Thymus (tissue), 11 donors: ENCODE measurements around the gene ITGAV. TPM values are rescaled to one million over a fixed set of nuclear protein-coding genes. Genes with fewer than 3 reads are reported as not detected.

Experiments
- DNase-seq, 9 donors: peaks; one replicate each; pipeline ENCODE4 v3.0.0-alpha.2; 2013; ENCODE audit warnings: low spot score in 9 of 9, low read depth in 6 of 9, missing footprints in 1 of 9
- H3K27ac ChIP-seq, 2 donors: one replicate each; pipeline ENCODE4 v1.5.1; 2013; ENCODE audit warnings: control low read depth in 1 of 2, low read depth in 1 of 2, low read length in 1 of 2, mild to moderate bottlenecking in 1 of 2, moderate library complexity in 1 of 2
- H3K27me3 ChIP-seq, 2 donors: one replicate each; pipeline ENCODE4 v1.5.1; 2013; ENCODE audit warnings: low read length in 1 of 2; ENCODE audit not compliant: control insufficient read depth in 2 of 2, insufficient read depth in 1 of 2
- H3K36me3 ChIP-seq, 2 donors: one replicate each; pipeline ENCODE4 v1.5.1; 2013; ENCODE audit warnings: low read length in 1 of 2, mild to moderate bottlenecking in 1 of 2, moderate library complexity in 1 of 2; ENCODE audit not compliant: control insufficient read depth in 2 of 2, insufficient read depth in 2 of 2
- H3K4me1 ChIP-seq, 2 donors: one replicate each; pipeline ENCODE4 v1.5.1; 2013; ENCODE audit warnings: low read length in 2 of 2; ENCODE audit not compliant: control insufficient read depth in 2 of 2, insufficient read depth in 2 of 2
- H3K4me3 ChIP-seq, 2 donors: one replicate each; pipeline ENCODE4 v1.5.1; 2013; ENCODE audit warnings: low read length in 2 of 2, control low read depth in 1 of 2, mild to moderate bottlenecking in 1 of 2
- H3K9me3 ChIP-seq, 2 donors: one replicate each; pipeline ENCODE4 v1.5.1; 2013; ENCODE audit warnings: low read length in 1 of 2, mild to moderate bottlenecking in 1 of 2; ENCODE audit not compliant: control insufficient read depth in 2 of 2, insufficient read depth in 1 of 2
- WGBS: extraction: QIAGEN DNeasy Blood & Tissue Kit; methylation state at CpG from one replicate; pipeline ENCODE4 v1.1.7; 2013; 5-methylcytosine and 5-hydroxymethylcytosine counted together
- polyA plus RNA-seq: library from polyadenylated mRNA; stranded (reverse); fragments of 200-250 nt; gene quantifications from one replicate; pipeline ENCODE4 v1.2.3, GENCODE V29; 2013
- total RNA-seq: library from RNA; stranded (reverse); fragments of 120-200 nt; gene quantifications from one replicate; pipeline ENCODE4 v1.2.4, GENCODE V29; 2013
- donor health status: healthy.

Gene ITGAV
- total and polyA plus RNA-seq, 2 donors: 23.9 to 44.6 TPM

- H3K4me1 ChIP-seq: no peaks in the 10 kb centered on the region
- no peaks in the 10 kb centered on the region for H3K9me3 ChIP-seq
- H3K36me3 ChIP-seq: peaks cover 0 to 20% of the 10 kb centered on the region in 2 donors
- no peak for DNase-seq
- H3K27me3 ChIP-seq: no peaks in the 10 kb centered on the region
- WGBS: 98% methylated on average over 5 of the region's 5 CpGs
- no peak overlapping the region for H3K4me3 ChIP-seq
- H3K27ac ChIP-seq: no peak overlapping the region
Measured at GRCh38 chr2:186664385-186665043, 74.7 kb downstream of the ITGAV start.

- no peak for DNase-seq
- peaks cover 11 to 43% of the 10 kb centered on the region in 2 donors for H3K36me3 ChIP-seq
- WGBS: 98% methylated on average over 1 of the region's 1 CpG
- H3K27ac ChIP-seq: no peak overlapping the region
- no peaks in the 10 kb centered on the region for H3K27me3 ChIP-seq
- no peaks in the 10 kb centered on the region for H3K9me3 ChIP-seq
- no peaks in the 10 kb centered on the region for H3K4me1 ChIP-seq
- H3K4me3 ChIP-seq: no peak overlapping the region
Measured at GRCh38 chr2:186669146-186669545, 79.3 kb downstream of the ITGAV start.

GRCh38 chr2:186670831-186671230 is 81.0 kb downstream of the ITGAV start:
- WGBS: 98% methylated on average over 2 of the region's 2 CpGs
- peaks cover 11 to 36% of the 10 kb centered on the region in 2 donors for H3K36me3 ChIP-seq
- DNase-seq: no peak
- H3K27ac ChIP-seq: no peak overlapping the region
- H3K9me3 ChIP-seq: no peaks in the 10 kb centered on the region
- no peak overlapping the region for H3K4me3 ChIP-seq
- H3K4me1 ChIP-seq: no peaks in the 10 kb centered on the region
- H3K27me3 ChIP-seq: no peaks in the 10 kb centered on the region

- Histone ChIP-seq H3K27me3 (no peaks in the 10 kb centered on the region), H3K9me3 (no peaks in the 10 kb centered on the region), H3K27ac (no peak overlapping the region), H3K4me3 (no peak overlapping the region), H3K4me1 (no peaks in the 10 kb centered on the region), H3K36me3 (peaks cover 9 to 21% of the 10 kb centered on the region in 2 donors)
- DNase-seq: no peak
- 96% methylated on average over 1 of the region's 1 CpG for whole genome bisulfite sequencing
Measured at GRCh38 chr2:186675380-186675779, 85.5 kb downstream of the ITGAV start.

- no peaks in the 10 kb centered on the region for H3K9me3 ChIP-seq
- no peaks in the 10 kb centered on the region for H3K27me3 ChIP-seq
- no peak for DNase-seq
- no peak overlapping the region for H3K4me3 ChIP-seq
- no peaks in the 10 kb centered on the region for H3K36me3 ChIP-seq
- no peaks in the 10 kb centered on the region for H3K4me1 ChIP-seq
- 97% methylated on average over 4 of the region's 4 CpGs for WGBS
- no peak overlapping the region for H3K27ac ChIP-seq
Measured at GRCh38 chr2:186683341-186683740, 93.5 kb downstream of the ITGAV start.

- no peak overlapping the region for H3K27ac ChIP-seq
- H3K4me3 ChIP-seq: no peak overlapping the region
- no peaks in the 10 kb centered on the region for H3K36me3 ChIP-seq
- DNase-seq: no peak
- no peaks in the 10 kb centered on the region for H3K4me1 ChIP-seq
- no peaks in the 10 kb centered on the region for H3K27me3 ChIP-seq
- no peaks in the 10 kb centered on the region for H3K9me3 ChIP-seq
- WGBS: 94% methylated on average over 2 of the region's 2 CpGs
Measured at GRCh38 chr2:186687807-186688211, 98.0 kb downstream of the ITGAV start.

GRCh38 chr2:186688813-186689212 is 99.0 kb downstream of the ITGAV start:
- H3K4me3 ChIP-seq: no peak overlapping the region
- H3K36me3 ChIP-seq: no peaks in the 10 kb centered on the region
- no peaks in the 10 kb centered on the region for H3K9me3 ChIP-seq
- WGBS: over 99% methylated on average over 3 of the region's 3 CpGs
- peaks cover 0 to 3% of the 10 kb centered on the region in 2 donors for H3K27me3 ChIP-seq
- peaks cover 3 to 4% of the 10 kb centered on the region in 2 donors for H3K4me1 ChIP-seq
- no peak for DNase-seq
- no peak overlapping the region for H3K27ac ChIP-seq

- 88% methylated on average over 2 of the region's 2 CpGs for WGBS
- H3K9me3 ChIP-seq: peaks cover 0 to 4% of the 10 kb centered on the region in 2 donors
- peaks cover 3 to 11% of the 10 kb centered on the region in 2 donors for H3K27me3 ChIP-seq
- DNase-seq: peak in 1 of 9 donors; percentile 3
- H3K36me3 ChIP-seq: no peaks in the 10 kb centered on the region
- H3K4me1 ChIP-seq: peaks cover 4 to 12% of the 10 kb centered on the region in 2 donors
- no peak overlapping the region for H3K27ac ChIP-seq
- H3K4me3 ChIP-seq: no peak overlapping the region
Measured at GRCh38 chr2:186690786-186691185, 100.9 kb downstream of the ITGAV start.

- Histone ChIP-seq H3K27ac (no peak overlapping the region), H3K4me1 (peaks cover 4 to 12% of the 10 kb centered on the region in 2 donors), H3K27me3 (peaks cover 3 to 11% of the 10 kb centered on the region in 2 donors), H3K4me3 (no peak overlapping the region), H3K36me3 (no peaks in the 10 kb centered on the region), H3K9me3 (peaks cover 0 to 4% of the 10 kb centered on the region in 2 donors)
- no peak for DNase-seq
Measured at GRCh38 chr2:186691231-186691630, 101.4 kb downstream of the ITGAV start.
